Measurements from ENCODE around the gene ZNF622.
A peak's percentile ranks its signal among the peaks of the same experiment; 100 is the strongest.
"Not testable (repeated sequence)": the region's sequence is repeated elsewhere in the genome, so short reads cannot be mapped to it uniquely, and the experiment has no call there.

Gene ZNF622

GRCh38 chr5:16477541-16477940 lies 11.9 kb upstream of the ZNF622 start:
- H3K4me3 ChIP-seq (ENCODE audit: low read length): no peak overlapping the region
- H3K27me3 ChIP-seq (ENCODE audit: insufficient read depth, low read length): no peaks in the 10 kb centered on the region
- no peaks in the 10 kb centered on the region for H3K36me3 ChIP-seq (ENCODE audit: insufficient read depth, low read depth, low read length)
- no peak overlapping the region for H3K9ac ChIP-seq (ENCODE audit: low read depth, low read length)
- no peaks in the 10 kb centered on the region for H3K4me1 ChIP-seq (ENCODE audit: insufficient read depth, low read length)
- H3K27ac ChIP-seq (ENCODE audit: low read length): no peak overlapping the region
- H3K9me3 ChIP-seq (ENCODE audit: insufficient read depth, low read depth, low read length): no peaks in the 10 kb centered on the region; the same call in 1 of the 2 replicates

- H3K27ac ChIP-seq (ENCODE audit: low read length); H3K9me3 ChIP-seq (ENCODE audit: insufficient read depth, low read depth, low read length); H3K9ac ChIP-seq (ENCODE audit: low read depth, low read length); H3K27me3 ChIP-seq (ENCODE audit: insufficient read depth, low read length); H3K4me1 ChIP-seq (ENCODE audit: insufficient read depth, low read length); H3K36me3 ChIP-seq (ENCODE audit: insufficient read depth, low read depth, low read length); H3K4me3 ChIP-seq (ENCODE audit: low read length): not testable (repeated sequence)
These were observed 10.8 kb upstream of the ZNF622 start for GRCh38 chr5:16476417-16476816.

GRCh38 chr5:16471387-16471786 lies 5.8 kb upstream of the ZNF622 start:
- no peaks in the 10 kb centered on the region for H3K9me3 ChIP-seq (ENCODE audit: insufficient read depth, low read depth, low read length)
- peaks cover 3% of the 10 kb centered on the region; the same call in 1 of the 2 replicates for H3K4me1 ChIP-seq (ENCODE audit: insufficient read depth, low read length)
- H3K36me3 ChIP-seq (ENCODE audit: insufficient read depth, low read depth, low read length): 0 out of 2 replicates have a peak, but pooled peaks cover 4% of the 10 kb centered on the region
- H3K27me3 ChIP-seq (ENCODE audit: insufficient read depth, low read length): no peaks in the 10 kb centered on the region
- H3K9ac ChIP-seq (ENCODE audit: low read depth, low read length): no peak overlapping the region
- no peak overlapping the region for H3K4me3 ChIP-seq (ENCODE audit: low read length)
- no peak overlapping the region for H3K27ac ChIP-seq (ENCODE audit: low read length)

- H3K4me1 ChIP-seq (ENCODE audit: insufficient read depth, low read length): peaks cover 10% of the 10 kb centered on the region
- H3K9me3 ChIP-seq (ENCODE audit: insufficient read depth, low read depth, low read length): no peaks in the 10 kb centered on the region
- no peak overlapping the region for H3K9ac ChIP-seq (ENCODE audit: low read depth, low read length)
- peaks cover 14% of the 10 kb centered on the region for H3K36me3 ChIP-seq (ENCODE audit: insufficient read depth, low read depth, low read length)
- H3K27ac ChIP-seq (ENCODE audit: low read length): no peak overlapping the region
- no peaks in the 10 kb centered on the region for H3K27me3 ChIP-seq (ENCODE audit: insufficient read depth, low read length)
- no peak overlapping the region for H3K4me3 ChIP-seq (ENCODE audit: low read length)
These were observed 2.0 kb upstream of the ZNF622 start for GRCh38 chr5:16467363-16468219.

GRCh38 chr5:16464664-16465543 lies 696 bp downstream of the ZNF622 start:
- H3K27ac ChIP-seq (ENCODE audit: low read length): peak overlapping the region; percentile 10
- peak overlapping the region; percentile 88 for H3K9ac ChIP-seq (ENCODE audit: low read depth, low read length)
- H3K4me3 ChIP-seq (ENCODE audit: low read length): peak overlapping the region; percentile 92
- no peaks in the 10 kb centered on the region for H3K9me3 ChIP-seq (ENCODE audit: insufficient read depth, low read depth, low read length)
- H3K4me1 ChIP-seq (ENCODE audit: insufficient read depth, low read length): peaks cover 10% of the 10 kb centered on the region
- H3K36me3 ChIP-seq (ENCODE audit: insufficient read depth, low read depth, low read length): peaks cover 41% of the 10 kb centered on the region
- H3K27me3 ChIP-seq (ENCODE audit: insufficient read depth, low read length): no peaks in the 10 kb centered on the region

- H3K27me3 ChIP-seq (ENCODE audit: insufficient read depth, low read length): no peaks in the 10 kb centered on the region
- no peak overlapping the region for H3K27ac ChIP-seq (ENCODE audit: low read length)
- H3K9ac ChIP-seq (ENCODE audit: low read depth, low read length): peak overlapping the region; percentile 88; the same call in 1 of the 2 replicates
- H3K36me3 ChIP-seq (ENCODE audit: insufficient read depth, low read depth, low read length): peaks cover 43% of the 10 kb centered on the region
- H3K4me1 ChIP-seq (ENCODE audit: insufficient read depth, low read length): peaks cover 10% of the 10 kb centered on the region
- H3K4me3 ChIP-seq (ENCODE audit: low read length): peak overlapping the region; percentile 92
- no peaks in the 10 kb centered on the region for H3K9me3 ChIP-seq (ENCODE audit: insufficient read depth, low read depth, low read length)
These were observed 1.4 kb downstream of the ZNF622 start for GRCh38 chr5:16464231-16464630.

GRCh38 chr5:16461782-16462181 lies 3.8 kb downstream of the ZNF622 start:
- H3K9ac ChIP-seq (ENCODE audit: low read depth, low read length): no peak overlapping the region
- no peaks in the 10 kb centered on the region for H3K27me3 ChIP-seq (ENCODE audit: insufficient read depth, low read length)
- H3K4me3 ChIP-seq (ENCODE audit: low read length): no peak overlapping the region
- H3K9me3 ChIP-seq (ENCODE audit: insufficient read depth, low read depth, low read length): no peaks in the 10 kb centered on the region
- H3K36me3 ChIP-seq (ENCODE audit: insufficient read depth, low read depth, low read length): peaks cover 67% of the 10 kb centered on the region
- peaks cover 7% of the 10 kb centered on the region; the same call in 1 of the 2 replicates for H3K4me1 ChIP-seq (ENCODE audit: insufficient read depth, low read length)
- H3K27ac ChIP-seq (ENCODE audit: low read length): no peak overlapping the region

- Histone ChIP-seq H3K9me3 (ENCODE audit: insufficient read depth, low read depth, low read length) (no peaks in the 10 kb centered on the region), H3K4me1 (ENCODE audit: insufficient read depth, low read length) (peaks cover 7% of the 10 kb centered on the region; the same call in 1 of the 2 replicates), H3K4me3 (ENCODE audit: low read length) (no peak overlapping the region), H3K27ac (ENCODE audit: low read length) (no peak overlapping the region), H3K36me3 (ENCODE audit: insufficient read depth, low read depth, low read length) (peaks cover 74% of the 10 kb centered on the region), H3K27me3 (ENCODE audit: insufficient read depth, low read length) (no peaks in the 10 kb centered on the region), H3K9ac (ENCODE audit: low read depth, low read length) (no peak overlapping the region)
These were observed 4.6 kb downstream of the ZNF622 start for GRCh38 chr5:16461026-16461425.

GRCh38 chr5:16459451-16459850 lies 6.1 kb downstream of the ZNF622 start:
- H3K27ac ChIP-seq (ENCODE audit: low read length): no peak overlapping the region
- H3K27me3 ChIP-seq (ENCODE audit: insufficient read depth, low read length): no peaks in the 10 kb centered on the region
- peaks cover 4% of the 10 kb centered on the region; the same call in 1 of the 2 replicates for H3K4me1 ChIP-seq (ENCODE audit: insufficient read depth, low read length)
- no peaks in the 10 kb centered on the region for H3K9me3 ChIP-seq (ENCODE audit: insufficient read depth, low read depth, low read length)
- H3K9ac ChIP-seq (ENCODE audit: low read depth, low read length): no peak overlapping the region
- peaks cover 89% of the 10 kb centered on the region for H3K36me3 ChIP-seq (ENCODE audit: insufficient read depth, low read depth, low read length)
- H3K4me3 ChIP-seq (ENCODE audit: low read length): no peak overlapping the region

- Histone ChIP-seq H3K4me3 (ENCODE audit: low read length) (no peak overlapping the region), H3K9me3 (ENCODE audit: insufficient read depth, low read depth, low read length) (no peaks in the 10 kb centered on the region), H3K27me3 (ENCODE audit: insufficient read depth, low read length) (no peaks in the 10 kb centered on the region), H3K4me1 (ENCODE audit: insufficient read depth, low read length) (no peaks in the 10 kb centered on the region), H3K36me3 (ENCODE audit: insufficient read depth, low read depth, low read length) (peaks cover 87% of the 10 kb centered on the region), H3K9ac (ENCODE audit: low read depth, low read length) (no peak overlapping the region), H3K27ac (ENCODE audit: low read length) (no peak overlapping the region)
These were observed 7.7 kb downstream of the ZNF622 start for GRCh38 chr5:16457853-16458252.

- no peak overlapping the region for H3K4me3 ChIP-seq (ENCODE audit: low read length)
- no peak overlapping the region for H3K27ac ChIP-seq (ENCODE audit: low read length)
- H3K9me3 ChIP-seq (ENCODE audit: insufficient read depth, low read depth, low read length): no peaks in the 10 kb centered on the region
- H3K4me1 ChIP-seq (ENCODE audit: insufficient read depth, low read length): no peaks in the 10 kb centered on the region
- no peak overlapping the region for H3K9ac ChIP-seq (ENCODE audit: low read depth, low read length)
- peaks cover 87% of the 10 kb centered on the region for H3K36me3 ChIP-seq (ENCODE audit: insufficient read depth, low read depth, low read length)
- H3K27me3 ChIP-seq (ENCODE audit: insufficient read depth, low read length): no peaks in the 10 kb centered on the region
These were observed 8.1 kb downstream of the ZNF622 start for GRCh38 chr5:16457451-16457850.
